GM12873 (cell line): ENCODE results near the gene ARHGAP1.

Source experiments
- CTCF ChIP-seq: IDR thresholded peaks from 2 replicates; pipeline ENCODE4 v1.5.1; 2012; ENCODE audit warnings: low read depth, mild to moderate bottlenecking, moderate library complexity, low read length, control low read depth; ENCODE audit not compliant: insufficient read depth; ENCODE audit errors: missing control alignments

The ARHGAP1 gene

GRCh38 chr11:46711303-46711702 lies 10.9 kb upstream of the ARHGAP1 start:
- no peak for TF ChIP-seq CTCF

GRCh38 chr11:46710821-46711269 lies 10.4 kb upstream of the ARHGAP1 start:
- no peak for TF ChIP-seq CTCF

DNA sequence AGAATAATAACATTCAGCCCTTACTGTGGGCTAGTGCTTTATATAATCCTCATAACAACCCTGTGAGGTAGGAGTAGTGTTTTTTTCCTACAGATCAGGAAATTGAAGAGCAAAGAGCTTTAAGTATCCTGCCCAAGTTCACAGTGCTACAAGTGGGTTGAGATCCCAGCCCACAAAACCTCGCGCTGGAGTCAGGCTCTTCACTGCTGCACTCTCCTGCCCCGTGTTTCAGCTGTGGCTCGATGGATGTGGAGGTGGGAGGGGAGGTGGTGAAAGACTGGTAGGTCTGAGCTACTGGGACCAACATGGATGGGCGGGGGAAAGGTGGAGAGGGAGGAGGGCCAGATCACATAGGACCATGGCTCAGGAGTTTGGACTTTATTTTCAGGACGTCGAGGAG lies 6.5 kb upstream of the ARHGAP1 start:
- no peak for TF ChIP-seq CTCF

- no peak for TF ChIP-seq CTCF
These were observed 4.8 kb upstream of the ARHGAP1 start for GRCh38 chr11:46705070-46705688.

GRCh38 chr11:46701078-46701654 lies 747 bp upstream of the ARHGAP1 start:
- TF ChIP-seq CTCF = no peak

GRCh38 chr11:46698597-46698996 lies 1.8 kb downstream of the ARHGAP1 start:
- no peak for TF ChIP-seq CTCF

DNA sequence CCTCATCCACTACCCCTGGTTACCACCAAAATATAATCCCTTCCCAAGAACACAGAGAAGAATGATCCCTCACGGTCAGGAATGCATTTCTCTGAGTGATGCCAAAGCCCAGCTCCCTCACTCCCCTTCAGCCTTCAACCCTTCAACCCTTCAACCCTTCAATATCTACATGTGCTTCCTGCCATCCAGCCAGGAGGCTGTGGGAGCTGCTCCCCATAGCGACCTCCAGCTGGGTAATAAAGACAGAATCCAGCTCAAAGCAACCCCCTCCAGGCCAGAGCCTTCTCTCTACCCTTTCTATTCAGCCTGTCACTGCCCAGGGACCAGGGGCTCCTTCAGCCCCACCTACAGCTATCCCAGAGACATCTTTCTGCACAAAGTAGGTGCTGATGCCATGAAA lies 2.7 kb downstream of the ARHGAP1 start:
- TF ChIP-seq CTCF = no peak
